Measurements from ENCODE around the gene PAK4.

DNA sequence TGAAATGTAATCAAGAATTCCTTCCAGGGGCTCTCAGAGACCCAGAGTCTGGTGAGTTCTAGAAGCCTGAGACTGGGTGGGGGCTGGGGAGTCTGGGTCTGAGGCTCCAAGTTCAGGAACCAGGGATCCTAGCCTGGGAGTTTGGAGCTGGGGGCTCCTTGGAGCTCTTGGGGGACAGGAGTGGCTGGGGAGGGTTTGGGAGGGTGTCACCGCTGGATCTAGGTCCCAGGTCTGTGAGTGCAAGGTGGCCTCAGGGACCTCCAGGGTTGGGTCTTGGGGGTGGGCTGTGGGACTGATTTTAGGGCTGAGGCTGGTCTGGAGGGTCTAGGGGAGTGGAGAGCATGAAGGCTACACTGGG lies 77.4 kb downstream of the PAK4 start:
- no peak for TF ChIP-seq MAX (IDR thresholded peaks at IDR 0.05)
- TF ChIP-seq RAD21 (IDR thresholded peaks at IDR 0.05; ENCODE audit: low read depth): no peak
- TF ChIP-seq EGR1 (IDR thresholded peaks at IDR 0.05): no peak
